ENCODE measurements around the gene GNPDA1. TPM values are rescaled to one million over a fixed set of nuclear protein-coding genes. Genes with fewer than 3 reads are reported as not detected.

GNPDA1 gene
- total RNA-seq: 77.2 and 82.5 TPM in 2 replicates

GRCh38 chr5:142012792-142013388 is at the start of gene GNPDA1:
Gene GNPDA1 (minus strand): TSS chr5:142013027. CDS start chr5:142012035, 992 bp downstream.

DNA sequence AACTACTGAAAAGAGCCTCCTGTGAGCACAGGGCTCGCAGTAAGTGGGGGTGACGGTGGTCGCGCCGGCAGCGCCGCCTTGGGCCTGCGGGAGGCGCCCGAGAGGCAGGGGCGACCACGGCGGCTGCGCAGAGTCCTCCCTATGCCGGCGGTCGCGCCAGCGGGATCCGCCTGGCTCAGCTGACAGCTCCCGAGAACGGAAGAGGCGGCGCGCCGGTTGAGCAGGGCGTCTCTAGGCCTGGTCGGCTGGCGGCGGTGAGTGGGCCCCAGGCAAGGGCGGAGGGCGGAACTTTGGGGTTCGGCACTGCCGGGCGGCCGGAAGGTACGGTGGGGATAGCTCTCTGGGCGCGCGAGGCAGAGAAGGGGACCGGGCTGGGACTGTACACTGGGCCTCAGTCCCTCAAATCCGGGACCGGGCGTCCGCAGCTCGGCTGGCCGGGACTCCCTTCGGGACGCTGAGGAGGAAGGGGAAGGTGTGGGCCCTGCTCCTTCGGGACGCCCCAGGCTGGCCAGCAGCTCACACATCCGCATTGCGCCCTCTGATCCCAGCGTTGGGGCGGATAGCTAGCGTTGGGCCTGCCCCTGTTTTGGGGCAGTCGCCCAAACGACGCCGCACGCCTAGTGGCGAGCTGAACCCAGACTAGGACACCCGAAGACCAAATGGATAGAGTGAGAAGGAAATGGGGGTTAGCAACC is 43.8 kb downstream of the GNPDA1 start, which contains the start of gene RNF14:
Gene RNF14 (plus strand): TSS at position 192 of the 695 bp plus-strand sequence. CDS start 4,484 bp downstream, outside the sequence.

GRCh38 chr5:141958113-141958512 is 54.7 kb downstream of the GNPDA1 start, which contains the start of gene PCDH12:
Gene PCDH12 (minus strand): TSS chr5:141958202. CDS start chr5:141957851, 351 bp downstream.

Other genes starting within 250 kb of the GNPDA1 start
- gene PCDH1, start 134.6 kb downstream of the GNPDA1 start, total RNA-seq: 0.52 and 1.1 TPM in 2 replicates
- gene DELE1, start 89.2 kb downstream of the GNPDA1 start, total RNA-seq: 44.5 and 56.1 TPM in 2 replicates
- 1.0 and 2.8 TPM in 2 replicates for gene PCDH12, start 54.8 kb downstream of the GNPDA1 start, total RNA-seq
- 89.4 and 109 TPM in 2 replicates for gene RNF14, start 43.9 kb downstream of the GNPDA1 start, total RNA-seq
- gene NDFIP1, start 95.8 kb upstream of the GNPDA1 start, total RNA-seq: 115 and 130 TPM in 2 replicates